Mucosa of descending colon (tissue), 3 donors: ENCODE results near the gene CPLX1. TPM values are rescaled to one million over a fixed set of nuclear protein-coding genes. Genes with fewer than 3 reads are reported as not detected.
"Not testable (repeated sequence)": the region's sequence is repeated elsewhere in the genome, so short reads cannot be mapped to it uniquely, and the experiment has no call there.

ENCODE experiments used
- ATAC-seq: fragments of 200-7000 bp; cut with Tn5 transposase; one replicate; pipeline ENCODE4 v1.9.1; 2020; ENCODE audit warnings: mild to moderate bottlenecking, moderate library complexity
- DNase-seq, 3 donors: peaks; one replicate each; pipeline ENCODE4 v3.0.0-alpha.2; 2020
- H3K36me3 ChIP-seq: fragments of 200-600 bp; one replicate; pipeline ENCODE4 v1.8.0; 2021; ENCODE audit warnings: low read depth, mild to moderate bottlenecking
- H3K4me1 ChIP-seq: fragments of 200-600 bp; one replicate; pipeline ENCODE4 v1.8.0; 2021; ENCODE audit warnings: low read depth, mild to moderate bottlenecking
- H3K4me3 ChIP-seq: fragments of 200-600 bp; one replicate; pipeline ENCODE4 v1.8.0; 2021; ENCODE audit warnings: mild to moderate bottlenecking
- H3K9me3 ChIP-seq: fragments of 200-600 bp; one replicate; pipeline ENCODE4 v1.8.0; 2021; ENCODE audit warnings: mild to moderate bottlenecking
- intact Hi-C, 2 donors: fragments of 100-400 bp; cut with DNase I in 1 of 2; cut with micrococcal nuclease in 1 of 2; formaldehyde crosslinking; loops; one replicate each; pipeline versions ENCODE4 v1.11.0 to v1.11.1; 2022; cut with DNase I, micrococcal nuclease
- total RNA-seq, 3 donors: library from RNA; stranded (reverse); fragmentation: NEBNext Ultra II Directional in 2 of 3; extraction: Animal tissue kit (Norgen Biotek cat#: 25700) in 2 of 3; gene quantifications; one replicate each; pipeline versions ENCODE4 v1.2.1 to v1.2.4, GENCODE V29; 2021 to 2023
- TF ChIP-seq, protein P1 (sequence below): fragments of 200-600 bp; IDR thresholded peaks from one replicate; pipeline ENCODE4 v1.8.0; 2022; ENCODE audit warnings: antibody characterized with exemption, mild to moderate bottlenecking
- donor health status: DM: no; HTN: no; CAD: no; lungs with moderate emphysema.
- donor health status: DM: no; HTN: no; CAD: no.
- donor health status: DM: no; HTN: yes; CAD: no.

CPLX1 gene
- total RNA-seq, 3 donors from 2014 or later, result 1.9 to 3.4 (median 2.7) TPM

- Histone ChIP-seq H3K4me3 (peak overlapping the region; percentile 95), H3K9me3 (no peaks in the 10 kb centered on the region), H3K4me1 (peaks cover 36% of the 10 kb centered on the region), H3K36me3 (no peaks in the 10 kb centered on the region)
- TF ChIP-seq, protein P1, sequence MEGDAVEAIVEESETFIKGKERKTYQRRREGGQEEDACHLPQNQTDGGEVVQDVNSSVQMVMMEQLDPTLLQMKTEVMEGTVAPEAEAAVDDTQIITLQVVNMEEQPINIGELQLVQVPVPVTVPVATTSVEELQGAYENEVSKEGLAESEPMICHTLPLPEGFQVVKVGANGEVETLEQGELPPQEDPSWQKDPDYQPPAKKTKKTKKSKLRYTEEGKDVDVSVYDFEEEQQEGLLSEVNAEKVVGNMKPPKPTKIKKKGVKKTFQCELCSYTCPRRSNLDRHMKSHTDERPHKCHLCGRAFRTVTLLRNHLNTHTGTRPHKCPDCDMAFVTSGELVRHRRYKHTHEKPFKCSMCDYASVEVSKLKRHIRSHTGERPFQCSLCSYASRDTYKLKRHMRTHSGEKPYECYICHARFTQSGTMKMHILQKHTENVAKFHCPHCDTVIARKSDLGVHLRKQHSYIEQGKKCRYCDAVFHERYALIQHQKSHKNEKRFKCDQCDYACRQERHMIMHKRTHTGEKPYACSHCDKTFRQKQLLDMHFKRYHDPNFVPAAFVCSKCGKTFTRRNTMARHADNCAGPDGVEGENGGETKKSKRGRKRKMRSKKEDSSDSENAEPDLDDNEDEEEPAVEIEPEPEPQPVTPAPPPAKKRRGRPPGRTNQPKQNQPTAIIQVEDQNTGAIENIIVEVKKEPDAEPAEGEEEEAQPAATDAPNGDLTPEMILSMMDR, result peak; percentile 19
- ATAC-seq (peak; percentile 95), DNase-seq (peak; percentile 99 to 100 (median 99))
- intact Hi-C loops, result no loop called here
These were observed 44.3 kb downstream of the CPLX1 start for GRCh38 chr4:781493-782216.

- Histone ChIP-seq H3K4me1 (peaks cover 29% of the 10 kb centered on the region), H3K9me3 (no peaks in the 10 kb centered on the region), H3K36me3 (no peaks in the 10 kb centered on the region), H3K4me3 (peak overlapping the region; percentile 95)
- peak; percentile 9 for ATAC-seq
- DNase-seq, result peak in 1 of 3 donors; percentile 63
- TF ChIP-seq, protein P1, result no peak
- intact Hi-C loops, result no loop called here
These were observed 45.0 kb downstream of the CPLX1 start for GRCh38 chr4:780716-781492.

DNA sequence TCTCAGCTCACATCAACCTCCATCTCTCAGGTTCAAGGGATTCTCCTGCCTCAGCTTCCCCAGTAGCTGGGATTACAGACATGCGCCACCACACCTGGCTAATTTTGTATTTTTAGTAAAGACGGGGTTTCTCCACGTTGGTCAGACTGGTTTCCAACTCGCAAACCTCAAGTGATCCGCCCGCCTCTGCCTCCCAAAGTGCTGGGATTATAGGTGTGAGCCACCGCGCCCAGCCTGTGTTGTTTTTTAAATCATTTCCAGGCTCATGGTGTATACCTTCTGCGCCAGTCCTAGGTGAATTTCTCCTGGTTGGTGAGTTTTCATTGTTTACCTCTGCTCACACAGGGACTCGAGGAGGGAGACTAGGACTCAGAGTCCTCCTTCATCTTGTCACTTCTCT is 45.7 kb downstream of the CPLX1 start:
- H3K9me3 ChIP-seq, H3K4me3 ChIP-seq, H3K36me3 ChIP-seq, DNase-seq, intact Hi-C loops, ATAC-seq: not testable (repeated sequence)
- H3K4me1 ChIP-seq, result peaks cover 24% of the 10 kb centered on the region

- Histone ChIP-seq H3K36me3 (no peaks in the 10 kb centered on the region), H3K4me1 (peaks cover 22% of the 10 kb centered on the region), H3K9me3 (no peaks in the 10 kb centered on the region), H3K4me3 (no peak overlapping the region)
- DNase-seq, result no peak
- intact Hi-C loops, result no loop called here
- TF ChIP-seq, protein P1, result no peak
- no peak for ATAC-seq
These were observed 46.4 kb downstream of the CPLX1 start for GRCh38 chr4:779555-779954.

GRCh38 chr4:777520-778262 is 48.2 kb downstream of the CPLX1 start:
- Histone ChIP-seq H3K4me3 (no peak overlapping the region), H3K4me1 (peaks cover 24% of the 10 kb centered on the region), H3K36me3 (no peaks in the 10 kb centered on the region), H3K9me3 (no peaks in the 10 kb centered on the region)
- TF ChIP-seq, protein P1, result no peak
- no peak for DNase-seq
- intact Hi-C loops, result no loop called here
- no peak for ATAC-seq
